Activated naive CD4-positive, alpha-beta T cell treated with Interleukin-2 at 50 U/mL for 16 hours (primary cell): ENCODE data around the gene PLPPR4.
"Not testable (repeated sequence)": the region's sequence is repeated elsewhere in the genome, so short reads cannot be mapped to it uniquely, and the experiment has no call there.

Experiments used
- DNase-seq: peaks from one replicate; pipeline ENCODE4 v3.0.0-alpha.2; 2020

Gene PLPPR4

GRCh38 chr1:99270646-99271045 lies 6.4 kb downstream of the PLPPR4 start:
- DNase-seq = no peak

GRCh38 chr1:99271249-99271648 lies 7.0 kb downstream of the PLPPR4 start:
- no peak for DNase-seq

DNA sequence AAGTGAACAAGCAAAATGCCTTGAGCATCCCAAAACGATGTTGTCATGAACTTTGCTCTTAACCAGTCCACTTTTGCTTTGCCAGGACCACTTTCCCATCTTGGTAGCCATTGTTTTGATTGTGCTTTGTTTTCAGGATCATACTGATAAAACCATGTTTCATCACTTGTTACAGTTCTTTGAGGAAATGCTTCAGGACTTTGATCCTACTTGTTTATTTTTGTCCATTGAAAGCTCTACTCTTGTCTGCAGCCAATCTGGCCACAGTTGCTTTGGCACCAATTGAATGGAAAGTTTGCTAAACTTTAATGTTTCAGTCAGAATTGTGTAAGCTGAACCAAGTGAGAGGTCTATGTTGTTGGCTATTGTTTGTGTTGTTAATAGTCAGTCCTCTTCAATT lies 12.8 kb downstream of the PLPPR4 start:
- no peak for DNase-seq

- DNase-seq = no peak
Measured at GRCh38 chr1:99279525-99279924, 15.2 kb downstream of the PLPPR4 start.

- DNase-seq = no peak
Measured at GRCh38 chr1:99281105-99281504, 16.8 kb downstream of the PLPPR4 start.

DNA sequence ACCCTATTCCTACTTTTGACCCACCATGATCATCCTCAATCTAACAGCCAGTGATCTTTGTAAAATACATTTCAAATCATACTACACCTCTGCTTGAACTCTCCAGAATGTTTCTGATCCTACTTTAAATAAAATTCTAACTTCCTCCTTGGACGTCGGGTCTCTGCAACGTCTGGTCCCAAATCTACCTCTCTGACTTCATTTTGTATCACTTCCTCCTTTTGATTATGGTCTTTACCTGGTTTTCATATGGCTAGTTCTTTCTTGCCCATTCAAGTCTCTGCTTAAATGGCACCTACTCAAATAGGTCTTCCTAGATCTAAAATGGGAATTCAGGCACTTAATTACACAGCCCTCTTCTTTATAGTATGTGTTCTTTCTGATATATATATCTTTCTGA lies 18.2 kb downstream of the PLPPR4 start:
- DNase-seq = no peak

GRCh38 chr1:99283521-99283920 lies 19.2 kb downstream of the PLPPR4 start:
- not testable (repeated sequence) for DNase-seq

GRCh38 chr1:99292886-99293285 lies 28.6 kb downstream of the PLPPR4 start:
- no peak for DNase-seq

DNA sequence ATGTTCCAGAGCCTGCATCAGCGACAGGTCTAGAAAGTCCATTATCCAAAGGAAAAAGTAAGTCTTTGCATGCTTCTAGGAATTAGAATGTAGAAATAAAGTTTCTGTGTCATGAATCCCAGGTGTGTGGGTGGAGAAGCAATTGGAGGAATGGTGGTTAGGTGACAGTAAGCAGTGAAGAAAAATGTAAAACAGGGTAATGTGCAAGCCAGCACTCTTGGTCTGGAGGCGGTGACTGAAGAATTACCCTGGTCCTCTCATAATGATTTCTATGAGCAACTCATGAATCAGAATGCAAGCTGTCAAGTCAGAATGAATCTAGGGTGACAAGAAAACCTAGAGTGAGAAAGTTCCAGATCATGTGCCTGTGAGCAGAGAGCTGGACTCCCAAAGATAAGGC lies 33.6 kb downstream of the PLPPR4 start:
- DNase-seq = no peak

DNA sequence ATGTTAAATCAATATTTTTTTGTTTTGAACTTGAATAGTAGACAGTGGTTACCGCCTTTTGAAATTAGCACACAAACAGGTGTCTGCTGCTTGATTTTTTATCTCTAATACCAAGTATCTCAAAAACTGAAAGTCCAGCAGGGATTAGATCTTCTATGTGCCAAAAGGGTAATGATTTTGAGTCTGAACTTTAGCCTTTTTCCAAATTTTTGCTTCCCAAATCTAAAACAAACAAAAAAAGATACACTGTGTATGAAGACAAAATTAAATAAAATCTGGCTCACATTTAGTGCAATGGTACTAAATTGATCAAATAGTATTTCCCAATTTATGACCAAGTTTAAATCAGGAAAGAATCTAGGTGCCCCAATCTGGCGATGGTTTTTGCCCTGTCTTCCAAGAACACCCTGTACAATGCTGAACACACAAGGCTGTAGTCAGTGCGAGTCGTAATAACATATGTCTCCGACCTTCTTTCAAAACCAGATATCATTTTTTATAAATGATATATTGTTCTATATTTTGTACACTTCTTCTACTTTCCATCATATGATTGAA lies 40.5 kb downstream of the PLPPR4 start:
- DNase-seq = no peak

- no peak for DNase-seq
Measured at GRCh38 chr1:99305626-99306025, 41.3 kb downstream of the PLPPR4 start.

GRCh38 chr1:99306056-99306455 lies 41.8 kb downstream of the PLPPR4 start:
- DNase-seq = no peak

DNA sequence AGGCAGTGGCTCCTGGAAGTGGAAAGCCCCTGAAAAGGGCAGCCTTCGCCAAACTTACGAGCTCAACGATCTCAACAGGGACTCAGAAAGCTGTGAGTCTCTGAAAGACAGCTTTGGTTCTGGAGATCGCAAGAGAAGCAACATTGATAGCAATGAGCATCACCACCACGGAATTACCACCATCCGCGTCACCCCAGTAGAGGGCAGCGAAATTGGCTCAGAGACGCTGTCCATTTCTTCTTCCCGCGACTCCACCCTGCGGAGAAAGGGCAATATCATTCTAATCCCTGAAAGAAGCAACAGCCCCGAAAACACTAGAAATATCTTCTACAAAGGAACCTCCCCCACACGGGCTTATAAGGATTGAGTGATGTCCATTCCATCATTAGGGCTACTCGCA lies 42.4 kb downstream of the PLPPR4 start:
- no peak for DNase-seq

DNA sequence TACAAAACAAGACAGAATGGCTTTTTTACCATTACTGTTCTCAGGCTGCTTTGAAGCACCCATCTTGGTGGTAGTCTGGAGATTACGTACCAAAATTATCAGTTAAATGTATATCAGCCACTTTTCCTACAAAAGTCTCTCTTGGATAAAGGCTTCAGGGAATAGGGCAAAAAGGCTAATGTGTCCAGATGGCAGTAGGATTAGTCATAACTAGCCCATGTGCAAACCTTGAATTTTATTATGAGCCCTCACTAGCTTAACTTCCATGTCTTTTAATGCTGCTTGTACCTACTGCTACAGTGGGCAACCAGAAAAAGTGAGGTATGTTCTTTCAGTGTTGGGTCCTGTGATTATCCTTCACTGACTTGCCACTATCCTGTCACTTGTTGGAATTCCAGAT lies 51.0 kb downstream of the PLPPR4 start:
- DNase-seq = no peak

DNA sequence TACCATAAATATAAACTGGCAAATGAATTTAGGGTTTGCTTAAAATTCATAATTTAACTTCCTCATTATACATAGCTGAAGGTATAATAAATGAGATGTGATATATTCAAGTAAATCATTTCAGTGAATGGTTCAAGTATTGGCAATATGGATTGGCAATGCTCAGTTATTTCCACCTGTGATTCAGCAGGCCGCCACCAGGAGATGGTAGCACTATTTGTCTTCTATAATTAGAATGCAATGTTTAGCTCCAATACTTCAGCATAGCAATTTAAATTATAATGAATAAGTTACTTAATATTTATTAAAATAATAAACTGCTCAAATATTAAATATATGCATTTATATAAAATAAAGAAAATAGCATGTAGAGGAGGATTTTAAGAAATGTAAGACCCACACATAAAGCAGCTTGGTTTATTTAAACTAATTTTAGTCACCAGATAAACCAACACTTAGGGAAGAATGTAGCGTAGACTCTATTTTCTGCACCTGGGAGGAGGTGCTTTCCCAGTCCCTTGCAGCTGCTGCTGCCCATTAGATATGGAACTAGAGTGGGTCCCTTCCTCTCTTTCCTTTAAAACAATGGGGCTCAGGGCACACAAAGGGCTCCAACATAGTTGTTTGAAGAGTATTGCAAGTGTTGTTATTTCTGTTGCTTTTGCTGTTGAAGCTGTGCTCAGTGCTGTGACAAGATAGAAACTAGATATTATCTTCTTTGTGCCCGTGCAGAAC lies 62.1 kb downstream of the PLPPR4 start:
- no peak for DNase-seq

DNA sequence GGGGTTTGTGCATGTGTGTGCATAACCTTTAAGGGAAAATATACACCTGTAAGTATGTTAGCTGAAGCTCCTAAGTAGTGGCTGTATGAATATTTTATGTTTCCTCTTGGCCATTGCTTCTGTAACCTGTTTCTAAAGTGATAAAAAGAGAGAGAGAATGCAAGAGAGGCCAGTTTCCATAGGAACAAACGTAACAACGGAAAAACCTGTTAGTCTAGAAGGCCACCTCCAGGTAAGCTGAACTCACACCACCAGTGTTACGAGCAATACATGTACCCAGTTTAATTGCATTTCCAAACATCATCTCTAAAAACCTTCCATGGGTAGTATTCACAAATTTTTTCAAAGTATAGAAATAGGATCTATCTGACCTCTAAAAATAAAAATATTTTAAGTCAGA lies 63.1 kb downstream of the PLPPR4 start:
- no peak for DNase-seq

- DNase-seq = no peak
Measured at GRCh38 chr1:99328171-99328570, 63.9 kb downstream of the PLPPR4 start.

- DNase-seq = no peak
Measured at GRCh38 chr1:99331083-99331482, 66.8 kb downstream of the PLPPR4 start.

GRCh38 chr1:99331636-99332035 lies 67.3 kb downstream of the PLPPR4 start:
- DNase-seq = no peak

DNA sequence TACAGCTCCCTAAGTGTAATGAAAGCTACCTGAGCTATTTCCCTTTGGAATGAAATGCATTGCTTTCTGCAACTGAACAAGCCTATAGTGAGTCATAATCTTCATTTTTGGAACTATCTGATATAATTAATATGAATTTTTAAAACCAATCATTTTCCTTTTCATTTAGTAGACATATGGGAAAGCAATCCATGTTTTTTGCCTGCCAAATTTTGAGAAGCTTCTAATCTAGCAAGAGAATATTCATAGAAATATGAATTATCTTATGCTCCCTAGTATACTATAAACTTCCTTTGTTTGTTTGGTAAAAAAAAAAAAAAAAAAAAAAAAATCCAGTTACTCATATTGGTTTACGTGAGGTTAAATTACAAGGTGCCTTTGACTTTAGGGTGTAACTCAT lies 68.3 kb downstream of the PLPPR4 start:
- no peak for DNase-seq

- DNase-seq = no peak
Measured at GRCh38 chr1:99334991-99335390, 70.7 kb downstream of the PLPPR4 start.

DNA sequence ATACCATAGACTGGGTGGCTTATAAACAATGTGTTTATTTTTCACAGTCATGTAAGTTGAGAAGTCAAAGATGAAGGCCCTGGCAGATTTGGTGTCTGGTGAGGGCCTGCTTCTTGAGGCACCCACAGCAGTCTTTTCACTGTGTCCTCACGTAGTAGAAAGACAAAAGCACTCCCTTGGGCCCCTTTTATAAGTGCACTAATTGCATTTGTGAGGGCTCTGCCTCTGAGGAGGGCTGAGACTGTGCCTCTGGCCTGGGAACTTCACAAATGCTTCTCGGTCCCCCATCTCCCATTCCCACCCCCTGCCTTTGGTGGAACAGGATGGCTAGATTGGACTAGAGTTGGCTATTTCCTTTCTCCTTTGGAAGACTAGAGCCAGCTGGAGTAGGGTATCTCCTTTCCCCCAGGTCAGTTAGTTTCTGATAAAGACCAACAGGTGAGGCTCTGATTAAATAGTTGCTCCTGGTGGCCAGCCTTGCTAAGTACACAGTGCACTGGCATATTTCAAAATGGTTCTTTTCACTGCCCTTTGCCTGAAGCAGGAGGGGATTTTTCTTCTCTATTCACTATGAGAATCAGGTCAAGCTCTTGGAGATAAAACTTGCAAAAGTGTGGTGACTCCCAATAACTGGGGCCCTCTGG lies 82.9 kb downstream of the PLPPR4 start:
- no peak for DNase-seq

GRCh38 chr1:99348397-99349132 lies 84.3 kb downstream of the PLPPR4 start:
- DNase-seq = no peak

DNA sequence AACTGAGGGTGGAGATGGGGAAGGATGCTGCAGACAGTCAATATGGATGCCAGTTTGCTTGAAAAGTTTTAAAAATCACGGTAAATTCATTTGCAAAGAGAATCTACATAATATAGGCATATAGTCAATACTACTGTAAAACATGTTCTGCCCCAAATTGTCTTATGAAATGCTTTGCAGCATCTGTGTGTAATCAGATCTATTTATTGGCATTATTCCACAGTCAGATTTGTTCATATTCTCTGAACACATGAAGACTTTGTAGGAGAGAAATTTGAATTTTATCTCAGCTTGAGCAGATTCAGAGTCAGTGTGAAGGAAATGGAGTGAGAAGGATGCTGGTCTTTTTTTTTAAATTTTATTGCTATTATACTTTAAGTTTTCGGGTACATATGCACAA lies 88.5 kb downstream of the PLPPR4 start:
- no peak for DNase-seq
